ENCODE measurements around the gene RIT2.
A peak's percentile ranks its signal among the peaks of the same experiment; 100 is the strongest.

Gene RIT2

DNA sequence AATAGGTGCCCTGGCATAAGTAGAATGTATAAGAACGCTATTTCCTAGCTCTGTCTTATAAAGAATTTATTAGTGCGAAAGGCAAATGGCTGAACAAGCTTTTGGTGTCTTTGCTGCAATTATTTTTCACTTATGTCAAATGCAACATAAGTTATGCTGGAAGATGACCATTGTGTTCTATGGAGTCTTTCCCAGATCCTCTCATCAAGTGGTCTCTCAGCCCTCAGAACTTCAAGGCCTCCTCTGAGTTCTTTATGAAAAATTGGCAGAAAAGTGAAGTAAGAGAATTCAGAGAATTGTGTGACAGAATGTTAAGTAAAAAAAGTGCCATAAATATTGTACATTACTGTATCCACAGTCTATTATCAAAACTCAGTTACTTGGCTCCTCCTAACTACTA, 75.2 kb downstream of the RIT2 start:
- Histone ChIP-seq H3K27me3 (ENCODE audit: control insufficient read depth in 1 of 2, insufficient read depth in 1 of 2, low read length in 2 of 2) (no peaks in the 10 kb centered on the region), H3K4me2 (ENCODE audit: low read length, poor library complexity, severe bottlenecking) (no peak overlapping the region), H3K27ac (ENCODE audit: low read length, poor library complexity, severe bottlenecking) (no peak overlapping the region), H3K23ac (ENCODE audit: low read length in 2 of 2) (no peak overlapping the region), H3K18ac (ENCODE audit: low read depth in 1 of 2, low read length in 2 of 2) (no peak overlapping the region), H4K8ac (ENCODE audit: low read length) (no peak overlapping the region), H4K91ac (ENCODE audit: low read length) (no peak overlapping the region), H2AK5ac (ENCODE audit: low read length, severe bottlenecking) (no peak overlapping the region), H2BK12ac (ENCODE audit: low read length in 2 of 2) (no peak overlapping the region), H3K9me3 (ENCODE audit: control insufficient read depth, low read length) (no peaks in the 10 kb centered on the region), H3K4me3 (ENCODE audit: insufficient read depth in 1 of 2, low read depth in 1 of 2, low read length in 2 of 2) (no peak overlapping the region), H3K14ac (ENCODE audit: low read length in 2 of 2) (no peak overlapping the region), H3K79me1 (replicated peaks; ENCODE audit: low read length, poor library complexity, severe bottlenecking) (no peaks in the 10 kb centered on the region), H2AFZ (ENCODE audit: low read depth, low read length) (no peak overlapping the region), H2BK120ac (ENCODE audit: low read depth, low read length) (no peak overlapping the region), H2BK5ac (ENCODE audit: low read depth, low read length, poor library complexity, severe bottlenecking) (no peak overlapping the region), H3K9ac (ENCODE audit: low read length) (no peak overlapping the region), H2BK15ac (ENCODE audit: low read depth, poor library complexity, severe bottlenecking) (no peak overlapping the region), H3K4ac (ENCODE audit: low read depth in 1 of 2, low read length in 2 of 2) (no peak overlapping the region), H3K36me3 (ENCODE audit: control insufficient read depth in 1 of 2, insufficient read depth in 2 of 2, low read depth in 1 of 2, low read length in 2 of 2) (no peaks in the 10 kb centered on the region), H3K4me1 (ENCODE audit: control insufficient read depth, insufficient read depth, low read depth, low read length) (no peaks in the 10 kb centered on the region)
- 93% methylated on average over 2 of the region's 2 CpGs for WGBS
- DNase-seq = no peak

DNA sequence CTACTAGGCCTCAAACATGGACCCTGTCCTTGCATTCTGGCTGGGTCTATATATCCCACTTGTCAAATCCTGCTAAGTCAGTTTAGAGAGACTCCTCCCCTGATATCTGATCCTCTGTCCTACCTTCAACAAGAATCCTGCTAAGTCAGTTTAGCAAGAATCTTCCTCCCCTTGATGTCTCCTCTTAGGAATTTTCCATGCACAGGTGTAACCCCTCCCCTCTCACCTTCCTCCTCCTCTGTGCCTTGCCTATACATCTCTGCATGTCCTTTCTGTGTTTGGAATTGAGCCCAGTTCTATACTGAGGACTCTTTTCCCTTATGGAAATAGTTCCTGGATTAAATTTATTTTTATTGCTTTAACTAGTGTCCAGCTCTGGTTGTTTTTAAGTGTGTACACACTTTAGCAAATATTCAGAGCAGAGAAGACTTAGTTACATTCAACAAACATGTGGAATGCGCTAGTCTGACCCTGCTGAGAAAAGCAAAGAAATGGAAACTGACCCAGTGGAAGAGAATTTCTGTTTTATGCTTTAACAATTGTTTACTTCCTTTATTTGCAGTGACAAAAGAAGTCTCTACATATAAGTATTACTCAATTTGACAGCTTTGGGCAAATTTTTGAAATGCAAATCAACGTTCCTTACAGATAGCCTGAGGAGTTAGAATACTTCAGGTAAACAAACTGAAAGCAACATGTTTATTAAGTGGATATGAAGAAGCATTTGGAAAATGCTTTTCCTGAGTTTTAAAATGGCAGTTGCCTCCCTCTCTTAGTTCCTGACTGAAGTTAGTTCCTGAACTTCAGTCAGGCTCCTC, 80.6 kb downstream of the RIT2 start:
- Histone ChIP-seq H2BK15ac (ENCODE audit: low read depth, poor library complexity, severe bottlenecking) (no peak overlapping the region), H3K4me3 (ENCODE audit: insufficient read depth in 1 of 2, low read depth in 1 of 2, low read length in 2 of 2) (no peak overlapping the region), H3K79me1 (replicated peaks; ENCODE audit: low read length, poor library complexity, severe bottlenecking) (no peaks in the 10 kb centered on the region), H2AFZ (ENCODE audit: low read depth, low read length) (no peak overlapping the region), H3K18ac (ENCODE audit: low read depth in 1 of 2, low read length in 2 of 2) (peak overlapping the region; percentile 18 to 75), H3K9ac (ENCODE audit: low read length) (no peak overlapping the region), H2BK120ac (ENCODE audit: low read depth, low read length) (peak overlapping the region; percentile 34), H4K8ac (ENCODE audit: low read length) (peak overlapping the region; percentile 41), H2BK12ac (ENCODE audit: low read length in 2 of 2) (no peak overlapping the region), H2BK5ac (ENCODE audit: low read depth, low read length, poor library complexity, severe bottlenecking) (no peak overlapping the region), H3K14ac (ENCODE audit: low read length in 2 of 2) (no peak overlapping the region), H3K4ac (ENCODE audit: low read depth in 1 of 2, low read length in 2 of 2) (no peak overlapping the region), H3K27ac (ENCODE audit: low read length, poor library complexity, severe bottlenecking) (no peak overlapping the region), H3K4me1 (ENCODE audit: control insufficient read depth, insufficient read depth, low read depth, low read length) (no peaks in the 10 kb centered on the region), H3K36me3 (ENCODE audit: control insufficient read depth in 1 of 2, insufficient read depth in 2 of 2, low read depth in 1 of 2, low read length in 2 of 2) (no peaks in the 10 kb centered on the region), H3K9me3 (ENCODE audit: control insufficient read depth, low read length) (no peaks in the 10 kb centered on the region), H3K23ac (ENCODE audit: low read length in 2 of 2) (no peak overlapping the region), H2AK5ac (ENCODE audit: low read length, severe bottlenecking) (no peak overlapping the region), H4K91ac (ENCODE audit: low read length) (no peak overlapping the region), H3K27me3 (ENCODE audit: control insufficient read depth in 1 of 2, insufficient read depth in 1 of 2, low read length in 2 of 2) (no peaks in the 10 kb centered on the region), H3K4me2 (ENCODE audit: low read length, poor library complexity, severe bottlenecking) (no peak overlapping the region)
- DNase-seq = no peak
- WGBS = 14% methylated on average over 1 of the region's 2 CpGs

- H2AK5ac ChIP-seq (ENCODE audit: low read length, severe bottlenecking) = no peak overlapping the region
- 11% methylated on average over 1 of the region's 1 CpG for WGBS
- H3K4me3 ChIP-seq (ENCODE audit: insufficient read depth in 1 of 2, low read depth in 1 of 2, low read length in 2 of 2) = no peak overlapping the region
Measured at GRCh38 chr18:43031169-43031568, 84.3 kb downstream of the RIT2 start.

DNA sequence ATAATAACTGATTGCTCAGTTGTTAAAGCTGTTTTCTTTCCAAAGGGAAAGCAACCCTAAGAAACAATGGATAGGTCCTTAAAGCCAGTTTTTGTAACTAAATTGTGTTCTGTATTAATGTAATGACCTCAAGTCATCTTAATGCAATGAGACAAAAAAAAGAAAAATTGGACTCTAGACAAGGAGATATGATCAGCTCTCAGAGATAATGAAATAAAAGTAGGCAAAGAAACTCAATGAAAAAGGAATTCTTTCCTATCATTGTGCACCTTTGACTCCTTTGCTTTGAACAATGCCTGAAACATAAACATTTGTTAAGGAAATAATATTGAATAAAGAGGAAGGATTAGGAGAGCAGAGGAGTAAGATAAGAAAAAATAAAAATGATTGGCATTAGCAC, 86.1 kb downstream of the RIT2 start:
- no peak overlapping the region for H3K9ac ChIP-seq (ENCODE audit: low read length)
- no peak overlapping the region for H2BK12ac ChIP-seq (ENCODE audit: low read length in 2 of 2)
- H3K4me1 ChIP-seq (ENCODE audit: control insufficient read depth, insufficient read depth, low read depth, low read length) = no peaks in the 10 kb centered on the region
- H2BK15ac ChIP-seq (ENCODE audit: low read depth, poor library complexity, severe bottlenecking) = no peak overlapping the region
- no peaks in the 10 kb centered on the region for H3K36me3 ChIP-seq (ENCODE audit: control insufficient read depth in 1 of 2, insufficient read depth in 2 of 2, low read depth in 1 of 2, low read length in 2 of 2)
- no peak overlapping the region for H3K23ac ChIP-seq (ENCODE audit: low read length in 2 of 2)
- H3K79me1 ChIP-seq (replicated peaks; ENCODE audit: low read length, poor library complexity, severe bottlenecking) = no peaks in the 10 kb centered on the region
- no peak overlapping the region for H3K14ac ChIP-seq (ENCODE audit: low read length in 2 of 2)
- H3K27ac ChIP-seq (ENCODE audit: low read length, poor library complexity, severe bottlenecking) = no peak overlapping the region
- no peak overlapping the region for H4K8ac ChIP-seq (ENCODE audit: low read length)
- H2AFZ ChIP-seq (ENCODE audit: low read depth, low read length) = no peak overlapping the region
- no peak overlapping the region for H2BK120ac ChIP-seq (ENCODE audit: low read depth, low read length)
- no peak overlapping the region for H3K4me3 ChIP-seq (ENCODE audit: insufficient read depth in 1 of 2, low read depth in 1 of 2, low read length in 2 of 2)
- H3K27me3 ChIP-seq (ENCODE audit: control insufficient read depth in 1 of 2, insufficient read depth in 1 of 2, low read length in 2 of 2) = no peaks in the 10 kb centered on the region
- no peak overlapping the region for H4K91ac ChIP-seq (ENCODE audit: low read length)
- no peak for DNase-seq
- no peak overlapping the region for H3K18ac ChIP-seq (ENCODE audit: low read depth in 1 of 2, low read length in 2 of 2)
- H3K4me2 ChIP-seq (ENCODE audit: low read length, poor library complexity, severe bottlenecking) = no peak overlapping the region
- no peak overlapping the region for H3K4ac ChIP-seq (ENCODE audit: low read depth in 1 of 2, low read length in 2 of 2)
- no peak overlapping the region for H2BK5ac ChIP-seq (ENCODE audit: low read depth, low read length, poor library complexity, severe bottlenecking)
- no peak overlapping the region for H2AK5ac ChIP-seq (ENCODE audit: low read length, severe bottlenecking)
- no peaks in the 10 kb centered on the region for H3K9me3 ChIP-seq (ENCODE audit: control insufficient read depth, low read length)

More at GRCh38 chr18:43031169-43031568, 84.3 kb downstream of the RIT2 start:
- Histone ChIP-seq H2AFZ (ENCODE audit: low read depth, low read length) (no peak overlapping the region), H3K79me1 (replicated peaks; ENCODE audit: low read length, poor library complexity, severe bottlenecking) (no peaks in the 10 kb centered on the region), H2BK15ac (ENCODE audit: low read depth, poor library complexity, severe bottlenecking) (no peak overlapping the region), H3K23ac (ENCODE audit: low read length in 2 of 2) (no peak overlapping the region), H3K27me3 (ENCODE audit: control insufficient read depth in 1 of 2, insufficient read depth in 1 of 2, low read length in 2 of 2) (no peaks in the 10 kb centered on the region), H3K18ac (ENCODE audit: low read depth in 1 of 2, low read length in 2 of 2) (peak overlapping the region in 1 of 2 experiments; percentile 19), H4K8ac (ENCODE audit: low read length) (no peak overlapping the region), H2BK5ac (ENCODE audit: low read depth, low read length, poor library complexity, severe bottlenecking) (no peak overlapping the region), H3K4ac (ENCODE audit: low read depth in 1 of 2, low read length in 2 of 2) (no peak overlapping the region), H3K36me3 (ENCODE audit: control insufficient read depth in 1 of 2, insufficient read depth in 2 of 2, low read depth in 1 of 2, low read length in 2 of 2) (no peaks in the 10 kb centered on the region), H3K27ac (ENCODE audit: low read length, poor library complexity, severe bottlenecking) (peak overlapping the region; percentile 43), H3K9me3 (ENCODE audit: control insufficient read depth, low read length) (no peaks in the 10 kb centered on the region), H4K91ac (ENCODE audit: low read length) (no peak overlapping the region), H2BK12ac (ENCODE audit: low read length in 2 of 2) (no peak overlapping the region), H3K14ac (ENCODE audit: low read length in 2 of 2) (no peak overlapping the region), H2BK120ac (ENCODE audit: low read depth, low read length) (no peak overlapping the region), H3K4me2 (ENCODE audit: low read length, poor library complexity, severe bottlenecking) (no peak overlapping the region), H3K4me1 (ENCODE audit: control insufficient read depth, insufficient read depth, low read depth, low read length) (no peaks in the 10 kb centered on the region), H3K9ac (ENCODE audit: low read length) (no peak overlapping the region)
- no peak for DNase-seq
